ENCODE results near the gene ZNF41. TPM values are rescaled to one million over a fixed set of nuclear protein-coding genes. Genes with fewer than 3 reads are reported as not detected.

ZNF41 gene
- total RNA-seq, 6 experiments from 2014 or later = 6.0 to 8.2 (median 6.7) TPM

- H3K4me1 Mint-ChIP-seq (ENCODE audit: low read depth) = peaks cover 42% of the 10 kb centered on the region
- no peak for TF ChIP-seq CTCF (IDR thresholded peaks at IDR 0.05)
- peak; percentile 9 for DNase-seq
- no peaks in the 10 kb centered on the region for H3K36me3 Mint-ChIP-seq (ENCODE audit: low read depth)
- H3K4me3 Mint-ChIP-seq = peak overlapping the region; percentile 90
- H3K27ac Mint-ChIP-seq = peak overlapping the region; percentile 96
- peaks cover 4% of the 10 kb centered on the region; the same call in 1 of the 2 replicates for H3K27me3 Mint-ChIP-seq (ENCODE audit: insufficient read depth)
- H3K9me3 Mint-ChIP-seq = no peaks in the 10 kb centered on the region
Observed at GRCh38 chrX:47483306-47484268, 565 bp upstream of the ZNF41 start.

- Mint-ChIP-seq H3K27me3 (ENCODE audit: insufficient read depth) (peaks cover 4% of the 10 kb centered on the region; the same call in 1 of the 2 replicates), H3K4me3 (peak overlapping the region; percentile 90), H3K27ac (peak overlapping the region; percentile 96), H3K4me1 (ENCODE audit: low read depth) (peaks cover 42% of the 10 kb centered on the region), H3K9me3 (no peaks in the 10 kb centered on the region), H3K36me3 (ENCODE audit: low read depth) (no peaks in the 10 kb centered on the region; the same call in 1 of the 2 replicates)
- no peak for TF ChIP-seq CTCF (IDR thresholded peaks at IDR 0.05)
- no peak for DNase-seq
Observed at GRCh38 chrX:47482065-47482511, 934 bp downstream of the ZNF41 start.

GRCh38 chrX:47481160-47481559, 1.9 kb downstream of the ZNF41 start:
- Mint-ChIP-seq H3K36me3 (ENCODE audit: low read depth) (peaks cover 4% of the 10 kb centered on the region; the same call in 1 of the 2 replicates), H3K4me1 (ENCODE audit: low read depth) (peaks cover 42% of the 10 kb centered on the region), H3K9me3 (no peaks in the 10 kb centered on the region), H3K4me3 (peak overlapping the region; percentile 90), H3K27me3 (ENCODE audit: insufficient read depth) (peaks cover 4% of the 10 kb centered on the region; the same call in 1 of the 2 replicates), H3K27ac (no peak overlapping the region; the same call in 1 of the 2 replicates)
- no peak for DNase-seq
- no peak for TF ChIP-seq CTCF (IDR thresholded peaks at IDR 0.05)

GRCh38 chrX:47480576-47480975, 2.4 kb downstream of the ZNF41 start:
- no peak overlapping the region; the same call in 1 of the 2 replicates for H3K27ac Mint-ChIP-seq
- no peak overlapping the region for H3K4me3 Mint-ChIP-seq
- H3K36me3 Mint-ChIP-seq (ENCODE audit: low read depth) = peaks cover 5% of the 10 kb centered on the region; the same call in 1 of the 2 replicates
- no peak for TF ChIP-seq CTCF (IDR thresholded peaks at IDR 0.05)
- peaks cover 4% of the 10 kb centered on the region; the same call in 1 of the 2 replicates for H3K27me3 Mint-ChIP-seq (ENCODE audit: insufficient read depth)
- H3K9me3 Mint-ChIP-seq = no peaks in the 10 kb centered on the region
- no peak for DNase-seq
- peaks cover 45% of the 10 kb centered on the region for H3K4me1 Mint-ChIP-seq (ENCODE audit: low read depth)

- H3K9me3 Mint-ChIP-seq = no peaks in the 10 kb centered on the region
- peaks cover 11% of the 10 kb centered on the region; the same call in 1 of the 2 replicates for H3K4me1 Mint-ChIP-seq (ENCODE audit: low read depth)
- no peak overlapping the region for H3K4me3 Mint-ChIP-seq
- TF ChIP-seq CTCF (IDR thresholded peaks at IDR 0.05) = no peak
- no peak overlapping the region for H3K27ac Mint-ChIP-seq
- H3K36me3 Mint-ChIP-seq (ENCODE audit: low read depth) = peaks cover 5% of the 10 kb centered on the region; the same call in 1 of the 2 replicates
- no peak for DNase-seq
- H3K27me3 Mint-ChIP-seq (ENCODE audit: insufficient read depth) = no peaks in the 10 kb centered on the region; the same call in 1 of the 2 replicates
Observed at GRCh38 chrX:47475476-47475875, 7.5 kb downstream of the ZNF41 start.
